ENCODE data around the gene FLACC1.
A peak's percentile ranks its signal among the peaks of the same experiment; 100 is the strongest.
"Not testable (repeated sequence)": the region's sequence is repeated elsewhere in the genome, so short reads cannot be mapped to it uniquely, and the experiment has no call there.

FLACC1 gene, protein sequence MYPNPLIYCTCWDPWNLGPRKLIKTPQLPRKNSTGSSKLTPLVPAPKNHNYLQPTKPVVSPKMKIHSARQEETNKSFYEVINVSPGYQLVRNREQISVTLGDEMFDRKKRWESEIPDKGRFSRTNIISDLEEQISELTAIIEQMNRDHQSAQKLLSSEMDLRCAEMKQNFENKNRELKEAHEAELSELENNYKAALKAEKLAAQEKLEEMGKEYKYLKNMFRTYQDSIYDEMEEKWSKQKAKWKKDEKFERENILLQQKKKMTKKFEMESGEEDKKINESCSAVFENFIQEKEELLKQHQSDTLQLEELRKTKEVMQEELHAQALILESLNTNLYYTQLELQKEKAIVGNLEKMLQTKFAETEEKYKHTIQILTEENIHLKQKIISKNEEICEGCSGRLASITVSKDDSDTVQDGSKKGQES

DNA sequence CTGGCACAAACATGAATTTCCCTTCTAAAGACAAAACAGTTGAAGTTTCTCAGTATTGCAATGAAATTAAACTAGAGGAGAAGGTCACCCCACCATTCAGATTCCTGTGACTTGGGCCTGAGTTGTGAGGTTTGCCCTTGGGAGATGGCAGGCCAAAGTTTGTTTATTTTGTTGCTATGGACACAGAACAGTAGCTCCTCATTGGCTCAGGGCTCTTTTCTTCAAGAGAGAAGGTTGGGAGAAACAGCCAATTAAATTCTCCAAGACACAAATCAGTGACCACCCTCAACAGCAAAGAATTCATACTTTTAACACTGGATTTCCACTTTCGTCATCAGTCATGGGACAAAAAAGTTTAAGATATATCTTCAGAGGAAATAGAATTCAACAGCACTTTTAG, at the start of gene FLACC1:
TSS of gene FLACC1 (minus strand) at position 125 of the 400 bp plus-strand sequence. CDS start 5,941 bp downstream, outside the sequence.
- peak in 1 of 2 donors; percentile 7 for DNase-seq

DNA sequence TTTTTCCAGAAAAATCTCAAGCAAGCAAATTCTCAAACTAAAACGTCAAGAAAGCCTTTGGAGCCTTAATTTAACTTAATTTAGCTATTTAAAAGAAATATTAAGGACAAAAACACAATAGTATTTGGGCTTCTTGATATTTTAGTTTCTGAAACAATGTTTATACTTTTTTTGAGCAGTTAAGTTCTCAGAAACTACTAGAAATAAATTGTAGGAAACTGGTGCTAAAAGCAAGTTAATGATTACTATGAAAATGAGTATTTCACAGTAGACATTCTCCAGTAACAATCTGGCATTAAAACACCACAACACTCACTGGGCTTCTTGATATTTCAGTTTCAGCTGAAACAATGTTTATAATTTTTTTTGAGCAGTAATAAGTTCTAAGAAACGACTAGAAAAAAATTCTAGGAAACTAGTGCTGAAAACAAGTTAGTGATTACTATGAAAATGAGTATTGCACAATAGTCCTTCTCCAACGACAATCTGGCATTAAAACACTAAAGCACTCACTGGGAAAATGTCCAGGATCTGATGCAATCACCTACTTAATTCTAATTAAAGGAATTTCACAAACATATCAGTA, 49.0 kb upstream of the FLACC1 start:
- DNase-seq = no peak

DNA sequence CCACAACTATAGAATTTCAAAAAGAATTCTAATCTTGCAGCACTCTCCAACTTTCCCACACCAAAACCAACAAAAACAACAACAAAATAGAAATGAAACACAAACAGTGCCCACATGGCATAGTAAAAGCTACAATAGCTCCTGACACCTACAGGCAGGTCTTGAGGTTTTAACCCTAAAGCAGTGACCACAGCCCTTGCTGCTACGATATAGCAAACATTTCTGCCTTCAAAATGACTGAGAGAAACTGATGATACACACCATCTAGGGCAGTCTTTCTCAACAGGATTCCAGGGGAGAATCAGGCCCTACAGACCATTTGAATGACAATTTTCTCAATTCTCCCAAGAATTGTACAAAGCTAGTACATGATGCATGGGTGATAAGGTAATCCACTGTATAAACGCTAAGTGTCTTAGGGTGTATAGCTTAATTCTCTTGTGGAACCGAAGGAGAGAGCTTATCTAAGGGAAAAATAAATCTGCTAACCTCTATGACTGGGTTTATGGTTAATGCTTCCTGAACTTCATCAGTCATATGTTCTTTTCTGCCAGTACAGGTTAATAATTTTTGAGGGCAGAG, 47.6 kb upstream of the FLACC1 start:
- DNase-seq = no peak

DNA sequence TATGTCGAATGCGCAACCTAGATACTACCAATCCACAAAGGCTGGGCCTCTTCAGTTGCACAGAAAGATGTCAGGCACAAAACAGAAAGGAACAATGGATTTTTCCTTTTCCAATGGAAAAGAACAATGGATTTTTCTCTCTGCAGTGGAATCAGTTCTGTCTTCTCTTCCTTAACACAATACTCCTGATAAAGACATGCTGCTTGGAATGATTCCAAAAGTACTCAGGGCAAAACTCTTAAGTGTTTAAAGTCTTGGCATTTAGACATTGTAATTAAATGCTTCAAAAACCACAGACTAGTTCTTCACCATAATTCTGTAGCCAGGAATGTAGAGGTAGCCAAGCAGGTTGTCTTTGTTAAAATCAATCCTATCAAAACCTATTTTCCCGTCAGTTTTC, 46.7 kb upstream of the FLACC1 start:
- no peak for DNase-seq

DNA sequence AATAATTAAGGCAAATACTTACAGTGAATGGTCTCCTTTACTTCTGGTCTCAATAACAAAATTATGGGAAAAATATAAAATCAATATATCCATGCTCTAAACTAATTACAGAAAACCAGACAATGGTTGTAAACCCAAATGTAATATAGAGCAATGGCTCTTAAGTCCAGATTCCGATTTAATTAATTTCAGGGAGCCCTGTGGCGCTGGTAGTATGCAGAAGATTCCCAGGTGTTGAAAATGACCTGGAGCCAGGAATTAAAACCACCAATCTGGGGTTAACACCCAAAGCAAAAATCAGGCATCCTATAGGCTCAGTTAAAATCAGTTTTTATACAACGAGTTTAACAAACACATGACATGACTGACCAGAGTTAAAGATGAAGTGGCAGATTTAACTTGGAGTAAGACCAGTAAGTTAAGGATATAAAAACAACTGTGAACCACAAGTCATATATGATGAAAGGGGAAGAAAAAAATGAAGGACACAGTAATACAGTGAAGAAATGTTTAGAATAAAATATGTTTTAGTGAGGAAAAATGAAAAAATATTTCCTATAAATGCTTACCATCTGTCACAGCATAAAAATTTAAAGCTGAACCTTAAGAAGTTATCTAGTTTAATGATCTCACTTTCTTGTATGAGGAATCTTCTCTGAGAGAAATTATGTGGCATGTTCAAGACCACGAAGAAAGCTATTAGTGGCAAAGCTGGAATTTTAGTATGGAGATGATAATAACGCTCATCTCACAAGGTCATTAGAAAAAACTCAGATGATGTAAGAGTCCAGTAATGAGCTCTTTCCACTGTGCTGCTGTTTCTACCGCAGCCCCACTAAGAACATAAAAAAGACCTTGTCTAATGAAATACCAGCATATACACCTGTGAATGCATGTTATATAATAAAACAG, 45.8 kb upstream of the FLACC1 start:
- no peak for DNase-seq

DNA sequence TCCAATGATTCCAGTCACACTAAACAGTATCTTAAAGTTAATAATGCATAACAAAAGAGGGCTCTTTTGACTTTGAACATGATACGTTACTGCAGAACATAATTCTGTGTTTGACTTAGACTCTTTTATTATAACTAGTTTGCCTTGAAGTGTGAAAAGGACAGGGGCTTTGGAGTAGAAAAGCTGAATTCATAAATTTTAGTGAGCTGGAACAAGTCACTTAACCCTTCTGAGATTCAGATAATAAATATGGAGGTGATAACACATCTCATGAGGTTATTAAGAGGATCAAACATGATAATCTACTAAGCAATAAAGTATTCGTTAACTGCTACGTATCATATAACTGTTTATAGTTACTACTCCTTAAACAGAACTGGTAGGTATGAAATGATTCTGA, 44.7 kb upstream of the FLACC1 start:
- no peak for DNase-seq

DNA sequence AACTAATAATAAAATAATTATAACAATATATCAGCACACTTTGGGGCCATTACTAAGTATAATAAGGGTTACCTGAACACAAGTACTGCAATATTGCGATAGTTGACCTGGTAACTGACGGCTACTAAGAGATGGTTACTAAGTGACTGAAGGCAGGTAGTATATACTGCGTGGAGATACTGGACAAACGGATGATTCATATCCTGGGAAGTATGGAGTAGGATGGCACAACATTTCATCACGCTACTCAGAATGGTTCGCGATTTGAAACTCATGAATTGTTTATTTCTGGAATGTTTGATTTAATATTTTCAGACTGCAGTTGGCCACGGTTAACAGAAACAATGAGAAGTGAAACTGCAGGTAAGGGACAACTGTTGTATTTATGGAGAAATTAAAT, 39.5 kb upstream of the FLACC1 start:
- no peak for DNase-seq

DNA sequence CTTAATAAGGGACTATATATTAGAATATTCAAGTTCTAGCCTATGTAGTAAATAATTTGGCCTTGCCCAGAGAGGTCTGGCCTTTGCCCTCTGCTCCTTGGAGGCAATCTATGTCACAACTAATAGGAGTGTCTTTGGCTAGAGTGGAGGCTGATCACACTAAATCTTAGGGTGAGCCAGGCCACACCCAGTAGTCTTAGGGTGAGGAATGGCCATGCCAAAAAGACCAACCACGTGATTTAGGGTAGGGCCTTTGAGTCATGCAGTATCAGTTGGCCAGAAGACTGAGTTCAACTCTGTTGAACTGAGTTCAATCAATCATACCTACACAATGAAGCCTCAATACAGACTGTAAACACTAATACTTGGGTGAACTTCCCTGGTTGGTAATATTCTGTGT, 26.0 kb upstream of the FLACC1 start:
- no peak for DNase-seq

DNA sequence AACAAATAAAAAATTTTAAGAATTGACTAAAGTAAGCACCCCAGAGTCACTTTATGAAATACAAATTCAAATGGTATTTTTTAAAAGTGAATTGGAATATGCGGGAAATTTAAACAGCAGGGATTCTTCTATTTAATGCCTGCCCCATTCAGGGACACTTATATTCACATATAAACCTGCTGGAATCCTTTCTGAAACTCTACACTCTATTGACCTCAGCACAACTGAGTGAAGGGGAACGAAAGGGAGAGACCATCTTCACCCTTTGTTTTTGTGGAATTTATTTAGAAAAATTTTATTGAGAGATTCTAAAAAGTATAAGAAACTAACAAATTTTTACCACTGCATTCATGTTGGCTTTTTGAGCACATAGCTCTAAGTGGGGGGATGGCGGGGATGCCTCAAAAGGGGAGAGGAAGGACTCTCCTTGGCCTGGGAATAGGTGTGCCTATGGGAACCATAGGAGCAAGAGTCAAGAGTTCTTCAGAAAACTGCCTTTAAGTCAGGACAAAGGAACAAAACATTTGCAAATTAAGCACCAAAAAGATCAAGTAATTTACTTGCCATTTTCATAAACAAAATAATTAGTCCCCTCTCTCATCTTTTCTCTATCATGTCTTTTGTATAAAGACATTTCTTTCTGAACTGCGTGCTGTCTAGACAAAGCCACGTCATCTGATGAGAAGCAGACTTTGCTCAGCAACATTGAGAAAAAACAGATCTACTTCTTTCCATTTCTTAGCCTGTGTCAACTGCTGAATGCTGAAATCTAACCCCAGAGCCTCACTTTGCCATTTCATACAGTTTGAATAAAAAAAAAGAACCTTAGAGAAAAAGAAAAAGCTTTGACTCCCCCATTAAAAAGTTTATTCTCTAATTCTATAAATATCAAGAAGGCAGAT, 21.6 kb upstream of the FLACC1 start:
- DNase-seq = no peak

DNA sequence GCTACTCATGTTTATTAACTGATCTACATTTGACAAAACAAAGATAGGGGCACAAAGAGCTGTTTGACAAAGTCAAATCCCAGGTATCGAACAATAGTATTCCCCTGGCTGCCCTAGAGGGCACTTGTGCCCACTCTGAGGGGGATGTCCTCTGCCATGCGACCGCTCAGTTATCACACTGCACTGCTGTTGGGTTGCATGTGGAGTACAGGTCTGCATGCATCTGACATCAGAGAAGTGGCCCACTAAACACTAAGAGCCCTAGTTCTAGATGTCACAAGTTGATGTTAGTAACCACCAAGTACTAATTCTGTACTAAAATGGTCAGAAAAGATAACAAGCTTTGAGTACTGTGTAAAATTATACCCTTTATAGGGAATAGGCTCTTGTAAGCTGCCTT, 20.1 kb upstream of the FLACC1 start:
- DNase-seq = no peak

DNA sequence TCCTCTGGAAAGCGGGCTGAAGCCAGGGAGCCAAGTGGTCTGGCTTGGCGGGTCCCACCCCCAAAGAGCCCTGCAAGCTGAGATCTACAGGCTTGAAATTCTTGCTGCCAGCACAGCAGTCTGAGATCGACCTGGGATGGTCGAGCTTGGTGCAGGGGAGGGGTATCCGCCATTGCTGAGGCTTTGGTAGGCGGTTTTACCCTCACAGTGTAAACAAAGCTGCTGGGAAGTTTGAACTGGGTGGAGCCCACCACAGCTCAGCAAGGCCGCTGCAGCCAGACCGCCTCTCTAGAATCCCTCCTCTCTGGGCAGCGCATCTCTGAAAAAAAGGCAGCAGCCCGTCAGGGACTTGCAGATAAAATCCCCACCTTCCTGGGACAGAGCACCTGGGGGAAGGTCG, 12.6 kb upstream of the FLACC1 start:
- no peak for DNase-seq

DNA sequence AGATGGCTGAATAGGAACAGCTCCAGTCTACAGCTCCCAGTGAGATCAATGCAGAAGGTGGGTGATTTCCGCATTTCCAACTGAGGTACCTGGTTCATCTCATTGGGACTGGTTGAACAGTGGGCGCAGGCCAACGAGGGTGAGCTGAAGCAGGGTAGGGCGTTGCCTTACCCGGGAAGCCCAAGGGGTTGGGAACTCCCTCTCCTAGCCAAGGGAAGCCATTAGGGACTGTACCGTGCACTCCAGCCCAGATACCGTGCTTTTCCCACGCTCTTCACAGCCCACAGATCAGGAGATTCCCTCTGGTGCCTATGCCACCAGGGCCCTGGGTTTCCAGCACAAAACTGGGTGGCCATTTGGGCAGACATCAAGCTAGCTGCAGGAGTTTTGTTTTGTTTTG, 12.2 kb upstream of the FLACC1 start:
- DNase-seq = not testable (repeated sequence)

DNA sequence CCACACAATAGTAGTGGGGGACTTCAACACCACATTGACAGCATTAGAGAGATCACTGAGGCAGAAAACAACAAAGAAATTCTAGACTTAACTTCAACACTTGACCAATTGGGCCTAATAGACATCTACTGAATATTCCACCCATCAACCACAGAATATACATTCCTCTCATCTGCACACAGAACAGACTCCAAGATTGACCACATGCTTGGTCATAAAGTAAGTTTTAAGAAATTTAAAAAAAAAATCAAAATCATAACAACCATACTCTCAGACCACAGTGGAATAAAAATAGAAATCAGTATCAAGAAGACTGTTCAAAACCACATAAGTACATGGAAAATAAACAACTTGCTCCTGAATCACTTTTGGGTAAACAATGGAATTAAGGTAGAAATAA, 9.0 kb upstream of the FLACC1 start:
- no peak for DNase-seq

DNA sequence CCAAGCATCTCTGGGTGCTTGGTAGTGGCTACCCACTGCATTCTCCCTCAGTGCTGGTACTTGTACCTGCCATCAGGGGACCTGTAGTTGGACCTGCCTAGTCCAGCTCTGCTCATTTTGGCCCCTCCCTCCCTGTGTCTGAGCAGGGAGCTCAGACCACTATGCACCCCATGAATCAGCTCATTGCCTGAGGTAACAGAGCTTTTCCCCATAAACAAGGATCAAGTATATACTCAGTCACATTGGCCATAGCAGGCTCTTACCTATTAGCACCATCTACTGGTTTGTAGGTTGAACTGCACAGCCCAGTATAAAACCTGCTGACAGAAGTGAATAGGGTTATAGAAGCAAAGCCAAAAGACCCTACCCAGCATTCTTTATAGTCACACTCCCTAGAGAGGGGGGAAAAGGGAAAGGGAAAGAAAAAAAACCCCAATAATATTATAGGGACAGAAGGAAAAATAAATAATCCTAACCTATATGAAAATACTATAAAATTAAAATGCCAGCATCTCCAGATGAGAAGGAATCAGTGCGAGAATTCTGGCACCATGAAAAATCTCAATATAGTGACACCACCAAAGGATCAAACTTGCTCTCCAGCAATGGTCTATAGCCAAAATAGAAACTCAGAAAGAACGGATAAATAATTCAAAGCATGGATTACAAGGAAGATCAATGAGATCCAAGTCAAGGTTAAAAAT, 6.9 kb upstream of the FLACC1 start:
- DNase-seq = peak; percentile 44 to 71

DNA sequence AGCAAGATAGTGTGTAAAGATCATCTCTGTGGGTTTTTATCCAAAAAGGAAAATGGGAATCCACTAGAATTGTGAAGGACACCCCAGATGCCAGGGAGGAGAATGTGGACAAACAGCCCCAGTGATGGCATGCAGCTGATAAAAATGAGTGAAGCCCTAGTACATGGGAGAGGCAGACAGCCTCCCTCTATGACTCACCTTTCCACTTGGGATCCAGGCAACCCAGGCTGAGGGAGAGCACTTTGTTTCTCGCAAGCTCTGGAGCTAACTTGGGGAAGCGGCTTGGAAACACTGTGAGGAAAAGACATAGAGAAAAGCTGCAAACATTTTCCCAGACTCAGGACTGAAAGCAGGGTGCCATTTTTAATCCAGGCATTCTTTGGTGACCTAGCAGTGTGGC, 5.3 kb upstream of the FLACC1 start:
- no peak for DNase-seq

DNA sequence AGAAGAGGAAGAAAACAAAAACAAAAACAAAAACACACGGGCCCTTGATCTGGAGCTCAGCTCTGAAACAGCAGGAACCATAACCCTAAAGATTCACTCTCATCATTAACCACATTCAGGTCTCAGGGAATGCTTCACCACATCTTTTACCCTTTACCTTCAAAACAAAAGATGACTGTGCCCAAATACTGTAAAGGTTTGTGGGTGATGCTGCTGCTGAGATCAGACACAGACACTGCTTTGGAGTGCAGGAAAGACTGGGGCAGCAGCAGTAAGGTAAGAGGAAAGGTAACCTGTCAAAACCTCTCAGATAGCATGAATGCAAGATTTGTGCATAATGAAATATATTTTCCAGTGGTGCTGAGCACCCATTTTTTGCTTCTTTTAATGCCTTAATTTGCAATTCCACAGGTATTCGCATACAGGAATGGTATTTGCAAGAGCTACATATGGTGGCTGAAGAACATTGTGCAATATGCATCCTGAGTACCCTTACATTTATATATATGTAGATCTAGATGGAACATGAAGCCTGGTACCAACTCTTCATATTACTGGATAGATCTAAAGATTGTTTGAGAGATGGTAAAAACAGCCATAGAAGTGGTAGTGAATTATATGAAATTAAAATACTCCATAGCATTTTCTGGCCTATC, 4.1 kb upstream of the FLACC1 start:
- DNase-seq = no peak

DNA sequence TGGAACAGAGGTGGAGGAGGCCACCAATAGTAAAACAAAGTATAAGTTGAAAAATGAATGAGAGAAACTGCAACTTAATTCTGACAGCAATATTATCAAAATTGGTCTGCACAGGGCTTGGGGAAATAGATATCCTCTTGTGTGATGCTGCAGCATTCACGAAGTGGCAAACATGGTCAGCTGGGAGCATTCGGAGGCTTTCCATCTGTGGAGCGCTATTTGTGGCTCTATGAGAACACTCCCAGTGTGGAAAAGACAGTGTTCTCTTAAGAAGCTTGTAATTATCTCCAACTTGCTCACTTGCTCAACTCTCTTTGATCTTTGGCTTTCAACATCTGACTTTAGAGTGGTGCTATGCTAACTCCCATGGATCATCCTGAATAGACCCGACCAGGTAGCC, 3.1 kb upstream of the FLACC1 start:
- no peak for DNase-seq

DNA sequence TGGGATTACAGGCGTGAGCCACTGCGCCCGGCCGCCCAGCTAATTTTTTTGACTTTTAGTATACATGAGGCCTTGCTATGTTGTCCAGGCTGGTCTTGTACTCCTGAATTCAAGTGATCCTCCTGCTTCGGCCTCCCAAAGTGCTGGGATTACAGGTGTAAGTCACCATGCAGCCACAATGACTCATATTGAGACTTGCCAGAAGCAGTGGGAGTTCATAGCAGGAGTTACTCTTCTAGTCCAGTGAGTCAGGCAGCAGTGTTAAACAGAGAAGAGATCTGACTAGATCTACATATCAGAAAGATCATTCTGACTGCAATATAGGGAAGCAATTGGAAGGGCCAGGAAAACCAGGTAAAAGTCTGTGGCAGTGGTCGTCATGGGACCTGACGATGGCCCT, 1.5 kb upstream of the FLACC1 start:
- no peak for DNase-seq

DNA sequence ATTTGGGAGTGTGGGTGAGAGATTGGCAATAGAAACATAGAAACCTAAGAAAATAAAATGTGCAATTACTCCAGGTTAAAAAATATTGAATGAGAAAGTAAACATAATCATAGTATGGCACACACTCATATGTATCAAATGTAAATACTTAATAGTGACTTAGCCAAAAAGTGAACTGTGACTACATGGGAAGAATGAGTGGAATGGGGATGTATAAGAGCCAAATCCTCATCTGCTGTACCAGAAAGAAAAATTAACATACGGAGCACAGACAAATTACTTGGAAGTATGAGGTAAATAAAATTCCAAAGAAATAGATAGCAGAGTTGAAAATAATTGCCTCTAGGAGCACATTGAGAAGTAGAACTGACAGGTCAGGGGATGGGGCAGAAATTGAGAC, 4.0 kb downstream of the FLACC1 start:
- DNase-seq = no peak

DNA sequence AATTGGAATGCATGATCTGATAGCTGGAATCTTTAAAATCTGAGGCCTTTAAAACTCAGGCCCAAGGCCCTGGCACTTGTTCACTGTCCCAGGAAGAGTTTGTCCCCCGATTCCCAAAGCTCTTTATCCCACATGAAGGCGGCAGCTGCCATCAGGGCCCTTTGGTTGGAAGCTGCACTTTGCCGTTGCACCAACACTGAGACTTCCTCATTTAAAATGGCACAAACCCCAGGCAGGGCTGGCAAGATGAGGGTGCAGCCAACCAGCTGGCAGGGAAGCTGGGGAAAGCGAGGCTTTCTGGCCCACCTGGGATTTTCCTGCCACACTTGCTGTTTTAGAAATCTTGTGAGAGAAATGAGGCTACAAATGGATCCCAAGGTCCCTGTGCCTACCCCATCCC, 6.3 kb downstream of the FLACC1 start:
- DNase-seq = no peak

DNA sequence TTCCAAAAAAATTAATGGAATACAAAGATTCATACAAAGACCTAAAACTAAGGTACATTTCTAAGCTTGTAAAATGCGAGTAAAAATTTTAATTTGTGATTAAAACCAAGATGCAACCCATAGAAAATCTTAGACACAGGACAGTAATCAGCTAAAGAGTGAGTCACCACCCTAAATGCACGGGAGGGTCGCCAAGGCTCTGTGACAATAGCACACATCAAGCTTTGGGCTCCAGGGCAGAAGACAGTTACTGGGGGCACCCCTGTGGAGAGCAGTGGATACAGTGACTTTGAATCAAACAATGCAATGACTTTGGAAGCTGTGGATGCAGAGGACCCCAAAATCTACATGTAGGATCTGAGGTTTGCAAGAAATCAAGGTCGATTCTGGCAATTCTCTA, 7.5 kb downstream of the FLACC1 start:
- DNase-seq = no peak
